ENCODE measurements around the gene PSMG4. TPM values are rescaled to one million over a fixed set of nuclear protein-coding genes. Genes with fewer than 3 reads are reported as not detected.

PSMG4 gene
- total and polyA plus RNA-seq, 10 of the 15 experiments (the other 5 are each of a cell fraction or from before 2014, with no cell fraction given), result 7.1 to 62.6 (median 29.8) TPM

GRCh38 chr6:3237761-3238662, 20.7 kb upstream of the PSMG4 start:
- RAD21 ChIA-PET (ENCODE audit: unreplicated experiment), result interaction anchor here (0.9 to 1.0 kb wide), 2 partner anchors 13 to 28 kb away, joined by 3 read pairs; no protein-coding TSS in a partner anchor
- Histone ChIP-seq H3K4me1 (ENCODE audit: control insufficient read depth, insufficient read depth, low read length) (peaks cover 31% of the 10 kb centered on the region), H4K20me1 (ENCODE audit: control insufficient read depth, insufficient read depth) (no peaks in the 10 kb centered on the region), H3K4me2 (ENCODE audit: control insufficient read depth, insufficient read depth) (peak overlapping the region; percentile 7), H3K4me3 (no peak overlapping the region), H3K9me3 (replicated peaks; ENCODE audit: control insufficient read depth, insufficient read depth, low read length) (no peaks in the 10 kb centered on the region), H3K27me3 (replicated peaks in 1 of 2; ENCODE audit: control insufficient read depth in 2 of 2, insufficient read depth in 2 of 2, low read length in 1 of 2) (peaks cover 0 to 3% of the 10 kb centered on the region in 2 experiments; a peak in 2 of 4 replicates), H2AFZ (ENCODE audit: control insufficient read depth, low read depth, low read length) (no peak overlapping the region), H3K79me2 (ENCODE audit: control insufficient read depth, insufficient read depth, low read length) (no peaks in the 10 kb centered on the region), H3K36me3 (ENCODE audit: control insufficient read depth in 2 of 2, insufficient read depth in 2 of 2, low read length in 1 of 2) (no peaks in the 10 kb centered on the region), H3K9ac (ENCODE audit: control insufficient read depth, insufficient read depth, low read length) (no peak overlapping the region), H3K27ac (ENCODE audit: control insufficient read depth, insufficient read depth) (no peak overlapping the region)
- ATAC-seq (peak; percentile 32), DNase-seq (ENCODE audit: low read depth, low spot score) (no peak), FAIRE-seq (no peak)
- WGBS (ENCODE audit: insufficient coverage, insufficient replicate concordance, low lambda C conversion rate, missing lambda C conversion rate), result 47% methylated on average over 24 of the region's 24 CpGs
- TF ChIP-seq PAX5 (IDR thresholded peaks at IDR 0.05; ENCODE audit: borderline replicate concordance, low read depth, low read length) (no peak), EP300 (IDR thresholded peaks at IDR 0.05; ENCODE audit: borderline replicate concordance in 1 of 2, control insufficient read depth in 1 of 2, low read depth in 2 of 2, low read length in 2 of 2) (no peak), CBFB (IDR thresholded peaks at IDR 0.05; ENCODE audit: low read depth) (no peak), MEF2A (IDR thresholded peaks at IDR 0.05; ENCODE audit: insufficient read depth, low read depth, low read length) (no peak), IRF4 (IDR thresholded peaks at IDR 0.05; ENCODE audit: low read depth, low read length) (no peak), SIN3A (IDR thresholded peaks at IDR 0.05; ENCODE audit: low read depth, low read length) (no peak), HDAC2 (IDR thresholded peaks at IDR 0.05) (no peak), EGR1 (IDR thresholded peaks at IDR 0.05; ENCODE audit: borderline replicate concordance in 1 of 2, low read depth in 2 of 2, low read length in 2 of 2) (no peak), LARP7 (IDR thresholded peaks at IDR 0.05) (no peak), SMAD1 (IDR thresholded peaks at IDR 0.05; ENCODE audit: low read depth, partially characterized antibody) (no peak), RAD51 (IDR thresholded peaks at IDR 0.05) (no peak)
- TF ChIP-seq, protein P1, sequence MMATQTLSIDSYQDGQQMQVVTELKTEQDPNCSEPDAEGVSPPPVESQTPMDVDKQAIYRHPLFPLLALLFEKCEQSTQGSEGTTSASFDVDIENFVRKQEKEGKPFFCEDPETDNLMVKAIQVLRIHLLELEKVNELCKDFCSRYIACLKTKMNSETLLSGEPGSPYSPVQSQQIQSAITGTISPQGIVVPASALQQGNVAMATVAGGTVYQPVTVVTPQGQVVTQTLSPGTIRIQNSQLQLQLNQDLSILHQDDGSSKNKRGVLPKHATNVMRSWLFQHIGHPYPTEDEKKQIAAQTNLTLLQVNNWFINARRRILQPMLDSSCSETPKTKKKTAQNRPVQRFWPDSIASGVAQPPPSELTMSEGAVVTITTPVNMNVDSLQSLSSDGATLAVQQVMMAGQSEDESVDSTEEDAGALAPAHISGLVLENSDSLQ (IDR thresholded peaks at IDR 0.05), result no peak
- CTCF ChIA-PET, result interaction anchor here (0.6 to 3.7 kb wide), 2 partner anchors 13 to 37 kb away, joined by 4 to 21 read pairs; no protein-coding TSS in a partner anchor
- SMC1A ChIA-PET (ENCODE audit: uncharacterized antibody, unreplicated experiment), result interaction anchor here (0.7 to 1.5 kb wide), 3 partner anchors 10 to 118 kb away, joined by 3 to 4 read pairs (median 4); no protein-coding TSS in a partner anchor
- intact Hi-C loops (cut with micrococcal nuclease; ENCODE audit: unreplicated experiment), result no loop called here
- POLR2A ChIA-PET, result interaction anchor here (0.5 to 0.8 kb wide), 3 partner anchors 9 to 506 kb away, joined by 3 read pairs; no protein-coding TSS in a partner anchor
- in situ Hi-C loops (cut with MboI), result no loop called here
- BruUV-seq (replicated peaks), result no TSS peak

Data from GM12878 (cell line).